GM23338 (cell line): ENCODE results near the gene PDE4D.

Source experiments
- CREB1 ChIP-seq: fragments of 250-450 bp; sonication (Bioruptor Pico); IDR thresholded peaks from 2 replicates; pipeline ENCODE4 v1.5.0; 2020; ENCODE audit warnings: low read depth, mild to moderate bottlenecking, moderate library complexity
- CTCF ChIP-seq, 2 experiments: fragments of 200-600 bp in 1 of 2; sonication (generic) in 1 of 2; conservative IDR thresholded peaks; 2 replicates each; pipeline versions ENCODE4 v1.5.1 to v1.6.1; 2016 to 2017; ENCODE audit warnings: antibody characterized with exemption in 2 of 2, low read depth in 2 of 2, mild to moderate bottlenecking in 2 of 2, moderate library complexity in 1 of 2
- ETS1 ChIP-seq: IDR thresholded peaks from 2 replicates; pipeline ENCODE4 v1.6.1; 2016; ENCODE audit warnings: antibody characterized with exemption
- EZH2 ChIP-seq: fragments of 200-600 bp; sonication (generic); IDR thresholded peaks from one replicate; pipeline ENCODE4 v1.8.0; 2017; ENCODE audit warnings: antibody characterized with exemption, mild to moderate bottlenecking, low read depth; ENCODE audit not compliant: unreplicated experiment
- EZH2phosphoT487 ChIP-seq: fragments of 200-600 bp; sonication (generic); IDR thresholded peaks from one replicate; pipeline ENCODE4 v1.8.1; 2018; ENCODE audit warnings: antibody characterized with exemption; ENCODE audit not compliant: unreplicated experiment
- JUNB ChIP-seq: IDR thresholded peaks from one replicate; pipeline ENCODE4 v1.6.1; 2016; ENCODE audit warnings: antibody characterized with exemption; ENCODE audit not compliant: unreplicated experiment
- NANOG ChIP-seq: IDR thresholded peaks from 2 replicates; pipeline ENCODE4 v1.6.1; 2016; ENCODE audit warnings: antibody characterized with exemption, borderline replicate concordance
- POLR2AphosphoS5 ChIP-seq: IDR thresholded peaks from 2 replicates; pipeline ENCODE4 v1.6.1; 2016; ENCODE audit warnings: antibody characterized with exemption, low read depth
- REST ChIP-seq: IDR thresholded peaks from one replicate; pipeline ENCODE4 v1.6.1; 2018; ENCODE audit warnings: antibody characterized with exemption; ENCODE audit not compliant: unreplicated experiment
- STAT1 ChIP-seq: IDR thresholded peaks from one replicate; pipeline ENCODE4 v1.6.1; 2016; ENCODE audit warnings: antibody characterized with exemption; ENCODE audit not compliant: unreplicated experiment
- ZNF114 ChIP-seq: fragments of 250-450 bp; sonication (Bioruptor Pico); IDR thresholded peaks from 2 replicates; pipeline ENCODE4 v1.5.0; 2020; ENCODE audit warnings: mild to moderate bottlenecking, moderate library complexity
- ZNF331 ChIP-seq: fragments of 250-450 bp; sonication (Bioruptor Pico); IDR thresholded peaks from 2 replicates; pipeline ENCODE4 v1.5.0; 2020; ENCODE audit warnings: low read depth, mild to moderate bottlenecking, moderate library complexity
- ZNF462 ChIP-seq: fragments of 250-450 bp; sonication (Bioruptor Pico); IDR thresholded peaks from 2 replicates; pipeline ENCODE4 v1.5.0; 2020; ENCODE audit warnings: mild to moderate bottlenecking, moderate library complexity

- no peak for TF ChIP-seq CTCF (conservative IDR thresholded peaks at IDR 0.05; ENCODE audit: low read depth in 2 of 2)
- TF ChIP-seq POLR2AphosphoS5 = no peak
- TF ChIP-seq EZH2 = no peak
- TF ChIP-seq REST = no peak
- TF ChIP-seq CREB1 (CRISPR knock-in tag) = no peak
- TF ChIP-seq EZH2phosphoT487 = no peak
- no peak for TF ChIP-seq ZNF331 (CRISPR knock-in tag)
- no peak for TF ChIP-seq ZNF114 (CRISPR knock-in tag)
- no peak for TF ChIP-seq ETS1
- TF ChIP-seq STAT1 = no peak
- TF ChIP-seq NANOG = 0 out of 2 replicates have a peak, but pooled peaks have one; percentile 21
- no peak for TF ChIP-seq JUNB
- no peak for TF ChIP-seq ZNF462 (CRISPR knock-in tag)
These were observed 93.1 kb downstream of the PDE4D start for GRCh38 chr5:59800347-59800893.
